Trophoblast cell (in vitro differentiated cells and primary cell): ENCODE data around the gene LEUTX.

Experiments
- DNase-seq, 2 donors: peaks; one replicate each; pipeline ENCODE4 v3.0.0-alpha.2; 2016
- H2AFZ ChIP-seq: 2 replicates; pipeline ENCODE4 v1.6.1; 2013; ENCODE audit warnings: low read length, moderate library complexity, mild to moderate bottlenecking; ENCODE audit not compliant: insufficient read depth, poor library complexity
- H2AK5ac ChIP-seq: 2 replicates; pipeline ENCODE4 v1.6.1; 2013; ENCODE audit warnings: mild to moderate bottlenecking, low read length
- H2BK120ac ChIP-seq: 2 replicates; pipeline ENCODE4 v1.6.1; 2013; ENCODE audit warnings: low read length, mild to moderate bottlenecking, moderate library complexity; ENCODE audit not compliant: insufficient read depth, poor library complexity
- H2BK12ac ChIP-seq: 2 replicates; pipeline ENCODE4 v1.6.1; 2013; ENCODE audit warnings: mild to moderate bottlenecking, low read length, moderate library complexity
- H2BK5ac ChIP-seq: 2 replicates; pipeline ENCODE4 v1.6.1; 2013; ENCODE audit warnings: low read length, low read depth, moderate library complexity, mild to moderate bottlenecking; ENCODE audit not compliant: poor library complexity
- H3K14ac ChIP-seq: 2 replicates; pipeline ENCODE4 v1.6.1; 2013; ENCODE audit warnings: mild to moderate bottlenecking, low read length
- H3K18ac ChIP-seq: 2 replicates; pipeline ENCODE4 v1.6.1; 2013; ENCODE audit warnings: mild to moderate bottlenecking, low read length
- H3K23ac ChIP-seq: 2 replicates; pipeline ENCODE4 v1.6.1; 2013; ENCODE audit warnings: low read length
- H3K27ac ChIP-seq: 2 replicates; pipeline ENCODE4 v1.5.1; 2013; ENCODE audit warnings: low read depth, mild to moderate bottlenecking, inconsistent platforms, low read length, moderate library complexity
- H3K27me3 ChIP-seq: 2 replicates; pipeline ENCODE4 v1.6.1; 2013; ENCODE audit warnings: inconsistent platforms, mild to moderate bottlenecking, low read length, moderate library complexity; ENCODE audit not compliant: insufficient read depth
- H3K36me3 ChIP-seq, 2 experiments: 1 replicate in 1 of 2; 2 replicates in 1 of 2; pipeline ENCODE4 v1.6.1; 2013; ENCODE audit warnings: low read length in 2 of 2, mild to moderate bottlenecking in 2 of 2, moderate library complexity in 1 of 2; ENCODE audit not compliant: insufficient read depth in 2 of 2, control insufficient read depth in 1 of 2
- H3K4ac ChIP-seq: 2 replicates; pipeline ENCODE4 v1.6.1; 2013; ENCODE audit warnings: low read depth, mild to moderate bottlenecking, low read length, moderate library complexity
- H3K4me1 ChIP-seq, 2 experiments: 1 replicate in 1 of 2; 2 replicates in 1 of 2; pipeline ENCODE4 v1.6.1; 2013; ENCODE audit warnings: low read length in 2 of 2, mild to moderate bottlenecking in 2 of 2, moderate library complexity in 1 of 2; ENCODE audit not compliant: insufficient read depth in 2 of 2, control insufficient read depth in 1 of 2
- H3K4me2 ChIP-seq: 2 replicates; pipeline ENCODE4 v1.6.1; 2013; ENCODE audit warnings: inconsistent platforms, mild to moderate bottlenecking, low read length, moderate library complexity
- H3K4me3 ChIP-seq: 2 replicates; pipeline ENCODE4 v1.5.1; 2013; ENCODE audit warnings: mild to moderate bottlenecking, low read depth, low read length, inconsistent platforms
- H3K79me1 ChIP-seq: one replicate; pipeline ENCODE4 v1.6.1; 2013; ENCODE audit warnings: low read length
- H3K79me2 ChIP-seq: 2 replicates; pipeline ENCODE4 v1.6.1; 2013; ENCODE audit warnings: low read length, mild to moderate bottlenecking; ENCODE audit not compliant: control insufficient read depth, insufficient read depth, poor library complexity
- H3K9ac ChIP-seq: 2 replicates; pipeline ENCODE4 v1.6.1; 2013; ENCODE audit warnings: mild to moderate bottlenecking, low read length
- H3K9me3 ChIP-seq: 2 replicates; pipeline ENCODE4 v1.6.1; 2013; ENCODE audit warnings: low read depth, mild to moderate bottlenecking, control low read depth, inconsistent platforms, low read length; ENCODE audit not compliant: insufficient read depth
- H4K12ac ChIP-seq: 2 replicates; pipeline ENCODE4 v1.6.1; 2013; ENCODE audit warnings: low read depth, mild to moderate bottlenecking, low read length, moderate library complexity
- H4K8ac ChIP-seq: 2 replicates; pipeline ENCODE4 v1.6.1; 2013; ENCODE audit warnings: low read depth, mild to moderate bottlenecking, low read length, moderate library complexity
- H4K91ac ChIP-seq: one replicate; pipeline ENCODE4 v1.6.1; 2013; ENCODE audit warnings: low read depth, mild to moderate bottlenecking, low read length, moderate library complexity
- WGBS: extraction: QIAGEN DNeasy Blood & Tissue Kit; methylation state at CpG from one replicate; pipeline ENCODE4 v1.1.7; 2013; ENCODE audit warnings: missing lambda C conversion rate; ENCODE audit not compliant: insufficient read length, insufficient coverage; ENCODE audit errors: extremely low coverage; 5-methylcytosine and 5-hydroxymethylcytosine counted together

LEUTX gene

GRCh38 chr19:39738814-39739213, 39.8 kb upstream of the LEUTX start:
- Histone ChIP-seq H3K4me3 (no peak overlapping the region), H2BK5ac (no peak overlapping the region), H3K79me1 (no peaks in the 10 kb centered on the region), H4K91ac (no peak overlapping the region), H3K4me1 (no peaks in the 10 kb centered on the region), H4K8ac (no peak overlapping the region), H3K9ac (no peak overlapping the region), H4K12ac (no peak overlapping the region), H3K9me3 (peaks cover 2% of the 10 kb centered on the region), H3K36me3 (no peaks in the 10 kb centered on the region), H3K27ac (no peak overlapping the region), H2BK120ac (no peak overlapping the region), H2AK5ac (no peak overlapping the region), H3K4ac (no peak overlapping the region), H2BK12ac (no peak overlapping the region), H2AFZ (no peak overlapping the region), H3K27me3 (no peaks in the 10 kb centered on the region), H3K79me2 (no peaks in the 10 kb centered on the region), H3K14ac (no peak overlapping the region), H3K23ac (no peak overlapping the region), H3K4me2 (no peak overlapping the region), H3K18ac (no peak overlapping the region)
- no CpG with 5 or more reads among the region's 3 CpGs for WGBS
- DNase-seq: peak; percentile 3 to 45

GRCh38 chr19:39740395-39740794, 38.3 kb upstream of the LEUTX start:
- no peak overlapping the region for H3K4ac ChIP-seq
- 100% methylated on average over 1 of the region's 1 CpG for WGBS

GRCh38 chr19:39745643-39746042, 33.0 kb upstream of the LEUTX start:
- H4K8ac ChIP-seq: no peak overlapping the region
- H3K9me3 ChIP-seq: no peaks in the 10 kb centered on the region
- no peak overlapping the region for H2BK5ac ChIP-seq
- no peak overlapping the region for H2BK12ac ChIP-seq
- H3K4me2 ChIP-seq: no peak overlapping the region
- H2AK5ac ChIP-seq: no peak overlapping the region
- no peak overlapping the region for H2BK120ac ChIP-seq
- no CpG with 5 or more reads among the region's 3 CpGs for WGBS
- H3K4ac ChIP-seq: no peak overlapping the region
- H3K9ac ChIP-seq: no peak overlapping the region
- DNase-seq: no peak
- no peak overlapping the region for H4K91ac ChIP-seq
- no peak overlapping the region for H3K27ac ChIP-seq
- no peak overlapping the region for H2AFZ ChIP-seq
- no peaks in the 10 kb centered on the region for H3K36me3 ChIP-seq
- H3K4me3 ChIP-seq: no peak overlapping the region
- no peak overlapping the region for H3K14ac ChIP-seq
- no peak overlapping the region for H3K23ac ChIP-seq
- no peak overlapping the region for H4K12ac ChIP-seq
- H3K18ac ChIP-seq: no peak overlapping the region
- no peaks in the 10 kb centered on the region for H3K79me2 ChIP-seq
- H3K79me1 ChIP-seq: no peaks in the 10 kb centered on the region
- H3K27me3 ChIP-seq: no peaks in the 10 kb centered on the region
- H3K4me1 ChIP-seq: no peaks in the 10 kb centered on the region

More at GRCh38 chr19:39740395-39740794, 38.3 kb upstream of the LEUTX start:
- H3K18ac ChIP-seq: no peak overlapping the region
- H3K4me2 ChIP-seq: no peak overlapping the region
- no peaks in the 10 kb centered on the region for H3K36me3 ChIP-seq
- H2BK120ac ChIP-seq: no peak overlapping the region
- H3K14ac ChIP-seq: no peak overlapping the region
- no peaks in the 10 kb centered on the region for H3K27me3 ChIP-seq
- no peak overlapping the region for H2AFZ ChIP-seq
- DNase-seq: no peak
- no peak overlapping the region for H2BK12ac ChIP-seq
- H3K9me3 ChIP-seq: no peaks in the 10 kb centered on the region
- no peak overlapping the region for H2BK5ac ChIP-seq
- no peak overlapping the region for H4K8ac ChIP-seq
- no peak overlapping the region for H3K23ac ChIP-seq
- H3K4me1 ChIP-seq: no peaks in the 10 kb centered on the region
- H3K9ac ChIP-seq: no peak overlapping the region
- no peak overlapping the region for H4K12ac ChIP-seq
- no peaks in the 10 kb centered on the region for H3K79me2 ChIP-seq
- no peak overlapping the region for H3K27ac ChIP-seq
- H2AK5ac ChIP-seq: no peak overlapping the region
- no peak overlapping the region for H4K91ac ChIP-seq
- H3K4me3 ChIP-seq: no peak overlapping the region
- H3K79me1 ChIP-seq: no peaks in the 10 kb centered on the region

GRCh38 chr19:39746836-39747529, 31.7 kb upstream of the LEUTX start:
- no peak overlapping the region for H3K9ac ChIP-seq
- no peak overlapping the region for H2BK120ac ChIP-seq
- H2AFZ ChIP-seq: no peak overlapping the region
- no peak overlapping the region for H2AK5ac ChIP-seq
- no peaks in the 10 kb centered on the region for H3K4me1 ChIP-seq
- H3K36me3 ChIP-seq: no peaks in the 10 kb centered on the region
- no peaks in the 10 kb centered on the region for H3K79me1 ChIP-seq
- H3K4me3 ChIP-seq: no peak overlapping the region
- no peak overlapping the region for H2BK12ac ChIP-seq
- no peaks in the 10 kb centered on the region for H3K27me3 ChIP-seq
- H3K9me3 ChIP-seq: no peaks in the 10 kb centered on the region
- H3K4me2 ChIP-seq: no peak overlapping the region
- no peak overlapping the region for H3K23ac ChIP-seq
- H3K79me2 ChIP-seq: no peaks in the 10 kb centered on the region
- H4K91ac ChIP-seq: no peak overlapping the region
- H2BK5ac ChIP-seq: no peak overlapping the region
- no peak overlapping the region for H3K27ac ChIP-seq
- H3K18ac ChIP-seq: no peak overlapping the region
- no peak for DNase-seq
- H4K12ac ChIP-seq: no peak overlapping the region
- no peak overlapping the region for H3K4ac ChIP-seq
- H4K8ac ChIP-seq: no peak overlapping the region
- WGBS: no CpG with 5 or more reads among the region's 4 CpGs
- no peak overlapping the region for H3K14ac ChIP-seq
